VCaP (cell line): ENCODE measurements around the gene SELENON.
A peak's percentile ranks its signal among the peaks of the same experiment; 100 is the strongest.

Experiments
- H3K27ac ChIP-seq: fragments of 450-650 bp; 2 replicates; pipeline ENCODE4 v1.5.1; 2017
- TF ChIP-seq, protein P1 (sequence below): fragments of 450-650 bp; conservative IDR thresholded peaks from 2 replicates; pipeline ENCODE4 v1.5.1; 2017; ENCODE audit warnings: mild to moderate bottlenecking, moderate library complexity

The SELENON gene

GRCh38 chr1:25804244-25804963 is 4.4 kb downstream of the SELENON start:
- no peak overlapping the region for H3K27ac ChIP-seq
- TF ChIP-seq, protein P1, sequence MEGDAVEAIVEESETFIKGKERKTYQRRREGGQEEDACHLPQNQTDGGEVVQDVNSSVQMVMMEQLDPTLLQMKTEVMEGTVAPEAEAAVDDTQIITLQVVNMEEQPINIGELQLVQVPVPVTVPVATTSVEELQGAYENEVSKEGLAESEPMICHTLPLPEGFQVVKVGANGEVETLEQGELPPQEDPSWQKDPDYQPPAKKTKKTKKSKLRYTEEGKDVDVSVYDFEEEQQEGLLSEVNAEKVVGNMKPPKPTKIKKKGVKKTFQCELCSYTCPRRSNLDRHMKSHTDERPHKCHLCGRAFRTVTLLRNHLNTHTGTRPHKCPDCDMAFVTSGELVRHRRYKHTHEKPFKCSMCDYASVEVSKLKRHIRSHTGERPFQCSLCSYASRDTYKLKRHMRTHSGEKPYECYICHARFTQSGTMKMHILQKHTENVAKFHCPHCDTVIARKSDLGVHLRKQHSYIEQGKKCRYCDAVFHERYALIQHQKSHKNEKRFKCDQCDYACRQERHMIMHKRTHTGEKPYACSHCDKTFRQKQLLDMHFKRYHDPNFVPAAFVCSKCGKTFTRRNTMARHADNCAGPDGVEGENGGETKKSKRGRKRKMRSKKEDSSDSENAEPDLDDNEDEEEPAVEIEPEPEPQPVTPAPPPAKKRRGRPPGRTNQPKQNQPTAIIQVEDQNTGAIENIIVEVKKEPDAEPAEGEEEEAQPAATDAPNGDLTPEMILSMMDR, result no peak

- H3K27ac ChIP-seq, result no peak overlapping the region; the same call in 1 of the 2 replicates
- TF ChIP-seq, protein P1, result no peak
These were observed 5.2 kb downstream of the SELENON start for GRCh38 chr1:25804964-25805862.

DNA sequence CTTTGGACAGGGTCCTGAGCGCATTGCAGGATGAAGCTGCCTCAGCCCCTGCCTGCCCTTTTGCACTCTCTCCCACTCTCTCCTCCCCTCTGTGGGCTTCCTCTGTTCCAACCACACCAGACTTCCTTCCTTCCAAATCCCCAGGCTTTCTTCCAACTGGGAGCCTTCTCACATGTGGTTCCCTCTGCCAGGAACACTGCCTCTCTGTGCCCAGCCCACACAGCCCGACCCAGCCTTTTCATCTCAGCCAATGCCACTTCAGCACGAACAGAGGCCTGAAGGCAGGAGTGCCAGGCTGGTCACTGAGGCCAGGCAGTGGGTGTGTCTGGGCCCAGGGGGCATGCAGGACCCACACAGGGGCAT is 5.9 kb downstream of the SELENON start:
- H3K27ac ChIP-seq, result no peak overlapping the region; the same call in 1 of the 2 replicates
- TF ChIP-seq, protein P1, result no peak

GRCh38 chr1:25806418-25806817 is 6.4 kb downstream of the SELENON start:
- H3K27ac ChIP-seq, result no peak overlapping the region; the same call in 1 of the 2 replicates

DNA sequence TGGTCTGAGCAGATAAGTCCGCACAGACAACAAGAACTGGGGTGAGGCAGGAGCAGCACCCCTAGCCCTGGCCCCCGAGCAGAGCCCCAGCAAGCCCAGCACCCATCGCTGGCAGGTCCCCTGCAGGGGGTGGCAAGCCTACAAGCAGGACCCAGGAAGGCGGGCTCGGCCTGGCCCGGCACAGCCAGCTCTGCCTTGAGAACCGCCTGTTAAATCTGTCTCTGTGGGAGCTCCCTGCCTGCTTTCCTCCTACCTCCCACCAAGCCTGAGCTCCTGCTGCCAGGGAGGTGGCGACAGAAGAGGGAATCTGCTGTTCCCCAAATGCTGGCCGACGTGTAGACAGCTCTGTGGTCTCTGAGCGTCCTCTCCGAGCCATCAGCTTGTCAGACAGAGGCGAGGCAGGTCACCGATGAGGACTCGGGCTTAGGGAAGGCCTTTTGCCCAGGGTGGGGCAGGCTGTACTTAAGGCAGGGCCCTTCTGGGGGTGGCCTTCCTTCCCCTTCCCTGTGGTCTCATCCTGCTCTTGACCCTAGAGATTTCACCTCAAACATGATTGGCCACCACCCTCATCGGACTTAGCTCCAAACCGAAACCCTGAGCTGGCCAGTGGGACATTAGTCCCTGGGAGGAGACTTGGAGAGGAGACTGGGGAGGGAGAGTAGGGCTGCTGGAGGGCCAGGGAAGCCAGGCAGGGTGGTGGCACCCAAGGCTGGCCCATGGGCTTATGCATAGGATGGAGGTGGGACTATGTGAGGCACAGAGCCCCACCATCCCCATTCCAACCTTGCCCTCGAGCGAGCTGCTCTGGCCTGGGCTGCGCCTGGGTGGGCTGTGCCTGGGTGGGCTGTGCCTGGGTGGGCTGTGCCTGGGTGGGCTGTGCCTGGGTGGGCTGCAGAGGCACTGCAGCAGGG is 7.7 kb downstream of the SELENON start:
- TF ChIP-seq, protein P1, result no peak
- H3K27ac ChIP-seq, result no peak overlapping the region

More at GRCh38 chr1:25806418-25806817, 6.4 kb downstream of the SELENON start:
- TF ChIP-seq, protein P1, result no peak

DNA sequence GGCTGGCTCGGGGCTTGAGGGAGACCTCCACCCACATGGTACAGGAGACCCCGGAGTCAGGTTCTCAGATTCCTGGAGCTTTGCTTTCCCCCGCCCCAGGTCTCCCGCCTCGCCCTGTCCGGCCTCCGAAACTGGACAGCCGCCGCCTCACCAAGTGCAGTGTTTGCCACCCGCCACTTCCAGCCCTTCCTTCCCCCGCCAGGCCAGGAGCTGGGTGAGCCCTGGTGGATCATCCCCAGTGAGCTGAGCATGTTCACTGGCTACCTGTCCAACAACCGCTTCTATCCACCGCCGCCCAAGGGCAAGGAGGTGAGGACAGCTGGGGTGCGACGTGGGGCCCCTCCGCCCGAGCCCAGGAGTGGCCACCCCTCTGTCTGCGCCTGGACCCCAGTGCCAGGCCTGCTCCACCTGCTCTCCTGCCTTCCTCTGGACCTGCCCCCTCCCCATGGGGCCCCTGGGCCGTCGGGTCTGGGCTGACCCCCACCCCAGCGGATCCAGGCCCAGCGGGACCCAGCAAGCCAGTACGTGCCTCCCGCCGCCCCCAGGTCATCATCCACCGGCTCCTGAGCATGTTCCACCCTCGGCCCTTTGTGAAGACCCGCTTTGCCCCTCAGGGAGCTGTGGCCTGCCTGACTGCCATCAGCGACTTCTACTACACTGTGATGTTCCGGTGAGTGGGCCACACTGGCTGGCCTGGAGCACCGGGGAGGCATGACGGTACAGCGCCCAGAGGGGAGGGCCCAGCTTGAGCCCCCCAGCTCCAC is 8.7 kb downstream of the SELENON start:
- TF ChIP-seq, protein P1, result no peak
- H3K27ac ChIP-seq, result peak overlapping the region; percentile 55
